Smooth muscle cell (in vitro differentiated cells): ENCODE results near the gene TLX2. TPM values are rescaled to one million over a fixed set of nuclear protein-coding genes. Genes with fewer than 3 reads are reported as not detected.
"Not testable (repeated sequence)": the region's sequence is repeated elsewhere in the genome, so short reads cannot be mapped to it uniquely, and the experiment has no call there.

Experiments
- DNase-seq: peaks from one replicate; lab custom pipeline; 2025; ENCODE audit not compliant: unreplicated experiment; lab: John Stamatoyannopoulos, UW
- H2AFZ ChIP-seq: fragments of 200-600 bp; sonication (generic); 2 replicates; pipeline ENCODE4 v1.6.0; 2016; ENCODE audit warnings: antibody characterized with exemption, low read depth, mild to moderate bottlenecking
- H3F3A ChIP-seq: fragments of 200-600 bp; sonication (generic); 2 replicates; pipeline ENCODE4 v1.6.0; 2017; ENCODE audit warnings: antibody characterized with exemption, low read depth
- H3K27ac ChIP-seq: fragments of 200-600 bp; sonication (generic); 2 replicates; pipeline ENCODE4 v1.5.1; 2016; ENCODE audit warnings: low read depth, mild to moderate bottlenecking
- H3K27me3 ChIP-seq: fragments of 200-600 bp; sonication (generic); 2 replicates; pipeline ENCODE4 v1.6.1; 2016; ENCODE audit warnings: low read depth, mild to moderate bottlenecking
- H3K36me3 ChIP-seq: fragments of 200-600 bp; sonication (generic); 2 replicates; pipeline ENCODE4 v1.5.1; 2016; ENCODE audit warnings: low read depth
- H3K4me1 ChIP-seq: fragments of 200-600 bp; sonication (generic); 2 replicates; pipeline ENCODE4 v1.5.1; 2016; ENCODE audit warnings: low read depth
- H3K4me2 ChIP-seq: fragments of 200-600 bp; sonication (generic); 2 replicates; pipeline ENCODE4 v1.6.0; 2016; ENCODE audit warnings: mild to moderate bottlenecking
- H3K4me3 ChIP-seq: fragments of 200-600 bp; sonication (generic); 2 replicates; pipeline ENCODE4 v1.5.1; 2016; ENCODE audit warnings: mild to moderate bottlenecking
- H3K79me2 ChIP-seq: fragments of 200-600 bp; sonication (generic); 2 replicates; pipeline ENCODE4 v1.6.0; 2016; ENCODE audit warnings: low read depth, mild to moderate bottlenecking
- H3K9ac ChIP-seq: fragments of 200-600 bp; sonication (generic); 2 replicates; pipeline ENCODE4 v1.6.0; 2016; ENCODE audit warnings: low read depth
- H3K9me3 ChIP-seq: fragments of 200-600 bp; sonication (generic); replicated peaks from 2 replicates; pipeline ENCODE4 v1.5.1; 2016; ENCODE audit warnings: low read depth
- H4K20me1 ChIP-seq: fragments of 200-600 bp; sonication (generic); 2 replicates; pipeline ENCODE4 v1.6.0; 2016; ENCODE audit warnings: low read depth
- WGBS: methylation state at CpG from one replicate; pipeline ENCODE4 v1.1.7; 2016; ENCODE audit warnings: low lambda C conversion rate; 5-methylcytosine and 5-hydroxymethylcytosine counted together
- polyA plus RNA-seq: library from polyadenylated mRNA; unstranded; fragments of >200 nt; fragmentation: Nextera tagmentation; extraction: Ambion mirVana; gene quantifications from 2 replicates; pipeline ENCODE4 v1.2.1, GENCODE V29; 2016
- total RNA-seq: library from RNA; depleted of rRNA; stranded (reverse); fragments of >200 nt; gene quantifications from 2 replicates; pipeline ENCODE4 v1.2.3, GENCODE V29; 2014
- TF ChIP-seq, protein P1 (sequence below): fragments of 200-600 bp; sonication (generic); IDR thresholded peaks from 2 replicates; pipeline ENCODE4 v1.5.1; 2017; ENCODE audit warnings: borderline replicate concordance, mild to moderate bottlenecking, antibody characterized with exemption; ENCODE audit not compliant: insufficient read depth, poor library complexity, severe bottlenecking

TLX2 gene
- total and polyA plus RNA-seq, 2 experiments from 2014 or later = not detected

- no peaks in the 10 kb centered on the region for H3K36me3 ChIP-seq
- H4K20me1 ChIP-seq = peaks cover 5% of the 10 kb centered on the region
- peaks cover 6% of the 10 kb centered on the region for H3K4me1 ChIP-seq
- no peak overlapping the region for H3K9ac ChIP-seq
- no peak overlapping the region for H2AFZ ChIP-seq
- H3K79me2 ChIP-seq = peaks cover 13% of the 10 kb centered on the region
- no peak overlapping the region for H3K27ac ChIP-seq
- 86% methylated on average over 7 of the region's 7 CpGs for WGBS
- no peak overlapping the region for H3K4me3 ChIP-seq
- no peaks in the 10 kb centered on the region for H3K9me3 ChIP-seq
- TF ChIP-seq, protein P1, sequence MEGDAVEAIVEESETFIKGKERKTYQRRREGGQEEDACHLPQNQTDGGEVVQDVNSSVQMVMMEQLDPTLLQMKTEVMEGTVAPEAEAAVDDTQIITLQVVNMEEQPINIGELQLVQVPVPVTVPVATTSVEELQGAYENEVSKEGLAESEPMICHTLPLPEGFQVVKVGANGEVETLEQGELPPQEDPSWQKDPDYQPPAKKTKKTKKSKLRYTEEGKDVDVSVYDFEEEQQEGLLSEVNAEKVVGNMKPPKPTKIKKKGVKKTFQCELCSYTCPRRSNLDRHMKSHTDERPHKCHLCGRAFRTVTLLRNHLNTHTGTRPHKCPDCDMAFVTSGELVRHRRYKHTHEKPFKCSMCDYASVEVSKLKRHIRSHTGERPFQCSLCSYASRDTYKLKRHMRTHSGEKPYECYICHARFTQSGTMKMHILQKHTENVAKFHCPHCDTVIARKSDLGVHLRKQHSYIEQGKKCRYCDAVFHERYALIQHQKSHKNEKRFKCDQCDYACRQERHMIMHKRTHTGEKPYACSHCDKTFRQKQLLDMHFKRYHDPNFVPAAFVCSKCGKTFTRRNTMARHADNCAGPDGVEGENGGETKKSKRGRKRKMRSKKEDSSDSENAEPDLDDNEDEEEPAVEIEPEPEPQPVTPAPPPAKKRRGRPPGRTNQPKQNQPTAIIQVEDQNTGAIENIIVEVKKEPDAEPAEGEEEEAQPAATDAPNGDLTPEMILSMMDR = no peak
- no peaks in the 10 kb centered on the region for H3K27me3 ChIP-seq
- H3F3A ChIP-seq = peaks cover 5% of the 10 kb centered on the region
- no peak for DNase-seq
- no peak overlapping the region for H3K4me2 ChIP-seq
These were observed 44.3 kb downstream of the TLX2 start for GRCh38 chr2:74558284-74559230.

DNA sequence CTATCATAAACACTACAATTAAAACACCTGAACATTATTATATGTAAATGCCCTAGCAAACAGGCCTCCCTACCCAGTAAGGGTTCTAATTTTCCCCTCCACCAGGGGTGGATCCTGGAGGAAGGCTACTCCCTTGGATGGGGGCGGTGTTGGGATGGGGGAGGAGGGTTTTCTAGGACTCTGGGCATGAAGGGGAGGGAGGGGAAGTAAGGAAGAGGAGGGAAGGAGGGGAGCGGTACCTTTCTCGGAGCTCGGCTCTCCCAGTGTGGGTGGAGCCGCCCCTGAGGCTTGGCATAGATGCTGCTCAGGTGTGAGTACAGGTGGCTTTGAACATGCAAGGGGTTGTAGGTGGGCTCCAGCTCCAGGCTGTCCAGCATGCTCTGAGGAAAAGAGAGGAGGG is 45.7 kb downstream of the TLX2 start:
- Histone ChIP-seq H3K4me1 (peaks cover 6% of the 10 kb centered on the region), H4K20me1 (peaks cover 5% of the 10 kb centered on the region), H3F3A (peaks cover 5% of the 10 kb centered on the region), H3K79me2 (peaks cover 9% of the 10 kb centered on the region), H3K4me3 (no peak overlapping the region), H3K27me3 (no peaks in the 10 kb centered on the region), H3K27ac (no peak overlapping the region), H2AFZ (no peak overlapping the region), H3K9ac (no peak overlapping the region), H3K4me2 (no peak overlapping the region), H3K36me3 (no peaks in the 10 kb centered on the region), H3K9me3 (no peaks in the 10 kb centered on the region)
- DNase-seq = no peak
- TF ChIP-seq, protein P1 = no peak
- WGBS = 33% methylated on average over 1 of the region's 5 CpGs

DNA sequence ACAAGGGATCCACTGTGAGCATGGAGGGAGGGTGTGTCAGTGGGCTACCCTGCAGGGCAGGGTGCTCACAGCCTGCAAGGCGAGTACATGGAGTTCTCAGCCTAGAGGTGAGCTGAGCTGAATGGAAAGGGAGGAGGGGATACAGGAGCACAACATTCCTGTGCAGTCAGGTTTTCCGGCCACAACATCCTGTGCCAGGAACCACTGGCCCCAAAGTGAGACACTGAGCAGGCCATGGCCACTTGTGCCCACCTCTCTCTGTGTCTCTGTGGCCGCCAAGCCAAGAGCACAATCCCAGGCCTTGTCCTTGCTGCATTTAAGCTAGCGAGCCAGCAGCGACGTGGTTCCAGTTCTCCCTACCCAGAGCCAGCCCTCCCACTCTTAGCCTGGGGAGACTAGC is 46.3 kb downstream of the TLX2 start:
- Histone ChIP-seq H3K27ac (no peak overlapping the region), H3K4me2 (no peak overlapping the region), H3K4me3 (no peak overlapping the region), H3K79me2 (peaks cover 3% of the 10 kb centered on the region), H3K27me3 (no peaks in the 10 kb centered on the region), H3F3A (peaks cover 5% of the 10 kb centered on the region), H4K20me1 (peaks cover 5% of the 10 kb centered on the region), H3K9ac (no peak overlapping the region), H3K9me3 (no peaks in the 10 kb centered on the region), H3K4me1 (peaks cover 2% of the 10 kb centered on the region), H2AFZ (no peak overlapping the region), H3K36me3 (no peaks in the 10 kb centered on the region)
- WGBS = 63% methylated on average over 6 of the region's 6 CpGs
- no peak for DNase-seq
- TF ChIP-seq, protein P1 = no peak

GRCh38 chr2:74561022-74561421 is 46.8 kb downstream of the TLX2 start:
- H3K4me3 ChIP-seq, H3F3A ChIP-seq, H4K20me1 ChIP-seq, DNase-seq, H3K27ac ChIP-seq, H3K4me2 ChIP-seq, H3K9ac ChIP-seq, H3K79me2 ChIP-seq, H3K9me3 ChIP-seq, H3K4me1 ChIP-seq, H3K27me3 ChIP-seq, H2AFZ ChIP-seq, H3K36me3 ChIP-seq: not testable (repeated sequence)
- WGBS = 100% methylated on average over 1 of the region's 1 CpG
